GM19463 (cell line): ENCODE results near the gene KIAA1958.
"Not testable (repeated sequence)": the region's sequence is repeated elsewhere in the genome, so short reads cannot be mapped to it uniquely, and the experiment has no call there.

Experiments
- ATAC-seq: cut with Tn5 transposase; IDR thresholded peaks from one replicate; pipeline ENCODE4 v1.9.1; 2021; ENCODE audit warnings: mild to moderate bottlenecking, moderate library complexity; ENCODE audit not compliant: unreplicated experiment

The KIAA1958 gene

DNA sequence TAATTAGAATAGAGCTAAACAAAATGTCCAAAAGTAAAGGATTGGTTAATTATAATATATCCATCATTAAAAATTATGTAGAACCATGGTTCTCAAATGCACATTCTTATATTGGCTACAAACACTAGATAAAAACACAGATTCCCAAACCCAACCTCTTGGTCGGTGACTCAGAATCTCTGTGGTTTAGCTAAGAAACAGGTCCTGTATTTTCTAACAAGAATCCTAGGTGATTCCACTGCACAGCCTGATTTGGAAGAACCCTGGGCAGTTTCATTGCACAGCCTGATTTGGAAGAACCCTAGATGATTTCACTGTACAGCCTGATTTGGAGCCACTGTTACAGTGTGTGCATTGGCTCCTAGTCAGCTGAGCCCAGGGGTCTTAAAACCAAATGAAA lies 67.9 kb downstream of the KIAA1958 start:
- ATAC-seq: no peak

DNA sequence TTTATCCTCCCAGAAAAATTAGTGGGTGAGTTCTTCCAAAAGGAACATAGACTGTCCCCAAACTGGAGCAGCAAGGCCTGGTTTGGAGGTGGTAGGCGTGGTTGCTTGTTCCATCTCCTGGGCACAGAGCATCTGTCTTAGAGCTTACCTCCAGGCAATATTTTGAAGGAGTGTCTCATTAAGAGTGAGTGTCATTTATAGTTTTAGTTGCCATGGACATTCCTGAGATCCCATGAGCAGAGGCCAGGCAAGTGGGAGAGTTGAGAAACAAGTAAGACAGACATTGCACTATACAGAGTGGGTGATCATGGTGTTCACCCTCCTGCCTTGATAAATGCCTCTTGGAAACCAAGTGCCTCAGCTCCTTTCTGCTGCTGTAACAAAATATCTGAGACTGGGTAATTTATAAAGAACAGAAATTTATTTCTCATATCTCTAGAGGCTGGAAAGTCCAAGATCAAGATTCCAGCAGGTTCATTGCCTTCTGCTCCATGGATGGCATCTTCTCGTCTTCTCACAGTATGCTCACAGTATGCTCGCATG lies 68.5 kb downstream of the KIAA1958 start:
- no peak for ATAC-seq

DNA sequence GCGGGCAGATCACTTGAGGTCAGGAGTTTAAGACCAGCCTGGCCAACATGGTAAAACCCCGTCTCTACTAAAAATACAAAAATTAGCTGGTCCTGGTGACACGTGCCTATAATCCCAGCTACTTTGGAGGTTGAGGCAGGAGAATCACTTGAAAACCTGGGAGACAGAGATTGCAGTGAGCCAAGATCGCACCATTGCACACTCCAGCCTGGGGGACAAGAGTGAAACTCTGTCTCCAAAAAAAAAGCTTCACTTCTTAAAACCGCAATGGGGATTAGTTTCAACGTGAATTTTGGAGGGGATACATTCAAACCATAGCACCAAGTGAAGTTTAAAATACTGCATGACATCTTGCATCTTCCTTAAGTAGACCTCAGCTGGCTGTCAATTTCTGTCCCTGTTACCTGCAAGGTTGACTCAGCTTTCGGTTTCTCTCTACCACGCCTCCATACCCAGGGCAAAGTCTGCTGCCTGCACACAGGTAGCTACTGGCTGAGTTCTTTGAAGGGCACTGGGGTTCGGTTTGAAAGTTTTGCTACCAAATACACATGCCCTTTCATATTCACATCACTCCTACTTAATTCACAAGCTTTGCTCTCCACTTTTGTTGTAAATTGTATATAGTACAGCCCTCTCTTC lies 69.3 kb downstream of the KIAA1958 start:
- ATAC-seq: no peak

DNA sequence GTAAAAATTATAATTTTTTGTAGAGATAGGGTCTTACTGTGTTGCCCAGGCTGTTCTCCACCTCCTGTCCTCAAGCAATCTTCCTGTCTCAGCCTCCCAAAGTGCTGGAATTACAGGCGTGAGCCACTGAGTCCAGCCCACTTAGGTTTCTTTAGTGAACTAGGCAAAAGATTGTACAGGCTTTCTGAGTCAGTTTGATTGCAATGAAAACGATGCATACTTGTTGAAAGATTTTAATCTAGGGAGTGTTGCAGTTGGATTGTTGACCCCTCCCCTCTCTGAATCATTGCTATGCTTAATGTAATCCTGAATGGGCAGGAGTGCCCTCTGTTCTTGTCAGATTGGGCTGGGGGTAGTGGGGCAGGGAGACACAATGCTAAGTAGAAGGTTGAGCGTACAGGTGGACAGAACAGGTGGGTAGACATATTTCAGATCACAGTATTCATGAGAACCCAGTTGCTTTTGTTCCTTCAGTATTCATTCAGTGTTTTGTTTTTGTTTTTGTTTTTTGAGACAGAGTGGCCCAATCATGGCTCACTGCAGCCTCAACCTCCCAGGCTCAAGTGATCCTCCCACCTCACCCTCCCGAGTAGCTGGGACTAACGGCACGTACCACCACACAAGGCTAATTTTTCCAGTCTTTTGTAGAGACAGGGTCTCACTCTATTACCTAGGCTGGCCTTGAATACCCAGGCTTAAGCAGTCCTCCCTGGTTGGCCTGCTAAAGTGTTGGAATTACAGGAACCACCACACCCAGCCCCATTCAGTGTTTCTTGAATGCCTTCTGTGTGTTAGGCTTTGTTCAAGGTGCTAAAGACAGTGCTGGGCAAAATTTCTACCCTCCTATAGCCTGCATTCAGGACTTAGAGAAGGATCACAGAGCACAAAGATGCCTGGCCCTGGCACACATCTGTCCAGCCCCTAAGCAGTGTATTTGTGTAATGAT lies 70.1 kb downstream of the KIAA1958 start:
- no peak for ATAC-seq

DNA sequence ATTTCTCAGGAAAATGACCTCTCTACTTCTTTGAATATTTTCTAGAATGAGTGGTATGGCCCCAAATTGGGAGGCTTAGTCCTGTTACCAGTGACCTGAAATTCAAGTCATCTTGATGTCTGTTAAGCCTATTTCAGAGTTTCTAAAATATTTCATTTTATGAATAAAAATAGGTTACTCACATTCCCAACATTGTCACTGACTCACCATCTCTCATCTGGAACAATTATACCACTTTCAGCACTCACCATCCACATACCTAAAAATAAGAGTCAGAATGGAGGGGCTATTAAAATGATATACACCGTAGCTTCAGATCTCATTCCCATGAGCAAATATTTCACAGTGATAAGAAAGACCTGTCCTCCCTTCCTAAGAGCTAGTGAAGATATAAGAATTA lies 71.8 kb downstream of the KIAA1958 start:
- no peak for ATAC-seq

DNA sequence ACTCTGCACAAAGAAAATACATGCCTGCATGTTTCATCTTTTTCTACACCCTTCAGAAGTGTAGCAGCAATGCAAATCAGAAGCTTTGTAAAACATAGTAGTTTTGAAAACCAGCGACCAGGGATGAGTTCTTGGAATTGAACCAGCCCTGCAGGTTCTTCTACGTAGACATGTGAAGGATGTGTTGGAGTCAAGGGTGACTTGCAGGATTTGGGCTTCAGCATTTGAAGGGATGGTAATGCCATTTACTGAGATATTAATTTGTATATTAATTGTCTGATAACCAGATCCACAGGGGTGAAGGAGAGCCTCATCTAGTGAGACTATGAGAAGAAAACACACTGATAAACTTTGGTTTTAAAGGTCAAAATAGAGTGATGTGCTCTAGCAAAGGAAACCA lies 72.4 kb downstream of the KIAA1958 start:
- no peak for ATAC-seq

DNA sequence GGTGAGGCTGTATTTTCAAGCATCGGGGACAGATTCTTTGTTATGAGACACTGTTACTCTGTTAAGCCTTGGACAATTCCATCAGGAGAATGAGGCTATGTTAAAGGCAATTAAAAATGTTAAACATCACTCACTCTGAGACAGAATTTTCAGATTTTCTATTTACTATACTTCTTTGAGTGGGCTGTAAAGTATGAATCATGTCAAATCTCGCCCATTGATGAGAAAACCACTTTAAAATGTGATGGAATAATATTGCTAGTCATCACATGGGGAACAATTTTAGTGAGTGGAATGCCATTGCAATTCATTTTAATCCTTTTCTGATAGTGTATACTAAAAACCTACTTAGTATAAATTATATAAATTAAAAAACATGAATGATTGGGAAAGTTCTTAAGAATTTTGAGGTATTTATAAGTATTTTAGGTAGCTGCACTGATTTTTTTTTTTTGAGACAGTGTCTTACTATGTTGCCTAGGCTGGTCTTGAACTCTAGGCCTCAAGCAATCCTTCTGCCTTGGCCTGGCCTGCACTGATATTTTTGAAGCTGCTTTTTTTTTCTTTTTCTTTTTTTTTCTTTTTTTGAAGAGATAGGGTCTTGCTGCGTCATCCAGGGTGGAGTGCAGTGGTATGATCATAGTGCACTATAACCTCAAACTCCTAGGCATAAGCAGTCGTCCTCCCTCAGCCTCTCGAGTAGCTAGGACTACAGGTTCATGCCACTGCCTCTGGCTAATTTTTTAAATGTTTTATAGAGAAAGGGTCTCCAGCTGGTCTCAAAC lies 73.2 kb downstream of the KIAA1958 start:
- ATAC-seq: no peak

DNA sequence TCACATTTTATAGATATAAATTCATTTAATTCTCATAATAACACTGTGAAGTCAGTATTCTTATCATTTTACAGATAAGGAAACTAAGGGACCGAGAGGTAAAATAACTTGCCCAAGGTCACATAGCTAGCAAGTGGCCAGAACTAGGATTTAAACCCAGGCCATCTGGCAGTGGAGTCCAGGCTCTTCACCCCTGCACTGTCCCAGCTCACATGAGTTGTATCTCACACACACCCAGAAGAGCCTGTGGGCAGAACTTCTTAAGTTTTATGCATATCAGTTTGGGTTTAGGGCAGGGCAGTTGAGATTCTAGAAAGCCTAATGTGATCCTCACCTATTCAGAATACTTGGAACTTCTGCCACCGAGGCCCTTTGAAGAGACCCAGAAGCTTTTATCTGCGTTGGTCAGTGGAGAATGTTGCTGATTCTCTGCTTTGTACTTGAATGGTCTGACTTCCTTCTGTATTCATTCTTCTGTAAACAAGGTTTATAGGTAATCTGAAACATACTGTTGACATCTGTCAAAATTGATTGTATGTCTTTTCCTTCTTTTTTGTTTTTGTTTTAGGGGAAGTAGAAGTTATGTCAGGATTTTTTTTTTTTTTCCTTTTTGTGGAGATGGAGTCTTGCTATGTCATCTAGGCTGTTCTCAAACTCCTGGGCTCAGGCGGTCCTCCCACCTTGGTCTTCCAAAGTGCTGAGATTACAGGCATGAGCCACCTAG lies 75.8 kb downstream of the KIAA1958 start:
- ATAC-seq: no peak

DNA sequence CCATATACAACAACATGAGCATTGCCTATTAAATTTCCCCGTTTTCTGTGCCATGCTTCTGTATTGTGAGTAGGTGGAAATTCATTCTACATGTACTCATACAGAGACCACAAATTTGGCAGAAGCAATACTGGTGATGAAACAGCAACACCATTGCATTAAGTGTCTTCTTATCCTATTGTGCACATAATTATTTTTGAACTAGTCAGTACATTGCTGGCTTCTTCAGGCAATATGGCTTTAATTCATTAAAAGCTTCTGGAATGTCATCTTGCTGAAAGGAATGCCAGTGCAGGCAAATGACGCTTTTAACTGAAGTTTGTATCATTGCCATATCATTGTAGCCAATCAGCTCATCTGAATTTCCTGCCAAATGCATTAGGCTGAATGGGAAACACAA lies 82.6 kb downstream of the KIAA1958 start:
- ATAC-seq: no peak

DNA sequence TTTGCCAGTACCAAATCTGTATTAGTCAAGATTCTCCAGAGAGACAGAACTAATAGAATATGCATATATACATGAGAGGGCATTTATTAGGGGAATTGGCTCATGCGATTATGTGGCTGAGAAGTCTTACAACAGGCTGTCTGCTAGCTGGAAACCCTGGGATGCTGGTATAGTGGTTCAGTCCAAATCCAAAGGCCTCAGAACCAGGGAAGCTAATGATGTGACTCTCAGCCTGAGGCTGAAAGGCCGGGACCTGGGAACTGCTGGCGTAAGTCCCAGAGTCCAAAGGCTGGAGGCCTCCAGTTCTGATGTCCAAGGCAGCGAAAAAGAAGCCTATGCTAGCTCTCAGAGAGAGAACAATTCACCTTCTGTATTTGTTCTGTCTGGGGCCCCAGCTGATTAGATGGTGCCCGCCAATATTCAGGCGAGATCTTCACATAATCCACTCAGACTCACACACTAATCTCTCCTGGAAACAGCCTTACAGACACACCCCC lies 84.1 kb downstream of the KIAA1958 start:
- ATAC-seq: no peak

DNA sequence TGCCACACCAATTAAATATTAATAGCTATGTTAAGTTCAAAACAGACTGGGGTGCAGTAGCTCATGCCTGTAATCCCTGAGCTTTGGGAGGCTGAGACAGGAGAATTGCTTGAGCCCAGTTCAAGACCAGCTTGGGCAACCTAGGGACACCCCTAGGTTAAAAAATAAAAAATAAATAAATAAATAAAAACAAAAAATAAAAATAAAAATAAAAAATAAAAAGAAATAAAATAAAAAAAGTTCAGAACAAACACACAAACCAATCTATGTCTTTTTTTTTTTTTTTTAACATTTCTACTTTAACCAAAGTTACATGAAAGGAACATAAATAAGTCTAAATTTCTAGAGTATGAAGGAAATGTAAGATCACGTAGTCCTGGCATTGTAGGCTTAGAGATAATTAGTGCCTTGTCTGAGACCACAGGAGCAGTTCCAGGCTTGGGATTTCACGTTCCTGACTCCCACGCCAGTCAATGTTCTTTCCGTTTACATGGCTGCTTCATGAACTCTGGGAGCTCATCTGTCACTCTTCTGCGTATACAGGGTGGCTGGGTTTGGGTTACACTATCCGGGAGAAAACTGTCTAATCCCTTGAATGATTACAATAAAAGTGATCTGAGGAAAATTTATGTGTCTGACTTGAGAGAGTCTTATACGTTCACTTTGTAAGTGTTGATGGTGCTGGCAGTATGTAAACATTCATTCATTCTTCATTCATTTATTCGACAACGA lies 85.2 kb downstream of the KIAA1958 start:
- no peak for ATAC-seq

DNA sequence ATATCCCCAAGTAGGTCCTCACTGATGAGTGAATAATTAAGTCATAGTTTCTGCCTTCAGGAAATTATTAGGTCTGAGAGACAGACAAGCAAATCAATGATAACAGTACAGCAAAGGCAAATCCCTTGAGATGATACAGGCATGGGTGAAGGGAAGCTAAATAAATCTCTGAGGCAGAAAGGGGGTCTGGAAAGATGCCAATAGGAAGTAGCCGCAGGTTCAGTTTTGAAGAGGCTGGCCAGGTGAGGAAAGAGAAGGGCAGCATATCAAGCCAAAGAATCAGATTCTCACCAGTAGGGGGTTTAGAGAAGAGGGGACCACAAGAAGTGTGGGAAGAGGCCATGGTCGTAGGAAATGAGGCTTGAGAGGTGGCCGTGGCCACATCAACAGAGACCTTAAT lies 85.8 kb downstream of the KIAA1958 start:
- no peak for ATAC-seq

DNA sequence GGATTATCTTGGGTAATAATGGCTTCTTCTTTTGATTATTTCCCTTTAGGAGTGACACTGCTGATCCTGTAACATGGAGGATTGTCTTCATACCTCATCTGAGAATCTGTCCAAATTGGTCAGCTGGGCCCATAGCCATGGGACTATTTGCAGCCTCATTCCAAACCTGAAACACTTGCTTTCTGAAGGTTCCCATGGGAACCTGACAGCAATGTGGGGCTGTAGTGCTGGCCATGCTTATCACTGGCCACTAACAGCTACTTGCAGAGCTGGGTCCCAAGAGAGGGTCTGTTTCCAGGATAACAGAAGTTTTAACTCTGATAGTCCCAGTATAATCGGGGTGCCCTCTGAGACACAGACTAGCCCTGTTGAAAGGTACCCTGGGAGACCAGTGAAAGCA lies 87.4 kb downstream of the KIAA1958 start:
- no peak for ATAC-seq

DNA sequence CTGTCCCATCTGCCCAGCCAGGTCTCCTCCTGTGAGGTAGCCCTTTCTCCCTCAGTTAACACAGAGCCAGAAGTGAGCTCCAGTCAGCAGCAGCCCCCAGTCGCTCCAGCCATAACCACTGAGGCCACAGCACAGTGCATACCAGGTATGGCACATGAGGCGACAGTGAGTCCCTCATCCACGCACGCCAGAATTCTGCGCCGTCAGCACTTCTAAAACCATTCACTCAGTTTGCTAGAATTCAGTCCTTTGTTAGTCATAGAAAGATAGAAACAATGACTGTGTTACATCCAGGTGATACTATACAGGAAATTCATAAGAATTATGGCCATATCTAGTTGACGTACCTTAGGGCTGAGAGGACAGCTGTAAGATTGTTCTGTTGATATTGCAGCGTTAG lies 88.5 kb downstream of the KIAA1958 start:
- no peak for ATAC-seq

DNA sequence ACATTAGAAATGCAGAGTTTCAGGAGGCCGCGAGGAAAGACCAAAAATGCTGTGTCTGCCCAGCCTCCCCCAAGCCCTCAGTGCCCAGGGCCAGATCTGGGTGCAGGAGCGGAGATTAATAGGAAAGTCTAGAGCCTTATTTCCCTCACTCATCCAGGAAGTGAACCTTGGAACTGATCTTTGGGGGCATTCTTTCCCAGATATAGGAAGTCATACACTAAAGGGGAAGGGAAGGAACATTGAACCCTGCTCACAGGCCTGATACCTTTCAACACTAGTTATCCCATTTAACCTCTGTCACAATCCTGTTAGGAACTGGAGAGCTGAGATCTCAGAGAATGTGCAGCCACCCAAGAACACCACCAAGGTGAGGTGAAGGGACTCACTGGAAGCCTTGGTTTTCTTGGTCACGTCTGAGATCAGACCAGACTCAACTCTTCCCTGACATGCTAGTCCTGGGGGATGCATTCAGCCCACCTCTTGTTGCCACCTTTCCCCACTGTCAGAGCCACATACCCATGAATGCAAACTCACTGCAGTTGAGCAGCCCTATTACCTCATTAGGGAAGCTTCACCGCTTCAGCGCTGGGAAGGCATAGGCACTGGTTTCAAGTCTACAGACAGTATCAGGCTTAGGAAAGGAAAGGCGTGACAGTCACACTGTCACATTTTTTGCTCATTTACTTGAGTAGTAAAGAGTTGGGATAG lies 95.0 kb downstream of the KIAA1958 start:
- no peak for ATAC-seq

DNA sequence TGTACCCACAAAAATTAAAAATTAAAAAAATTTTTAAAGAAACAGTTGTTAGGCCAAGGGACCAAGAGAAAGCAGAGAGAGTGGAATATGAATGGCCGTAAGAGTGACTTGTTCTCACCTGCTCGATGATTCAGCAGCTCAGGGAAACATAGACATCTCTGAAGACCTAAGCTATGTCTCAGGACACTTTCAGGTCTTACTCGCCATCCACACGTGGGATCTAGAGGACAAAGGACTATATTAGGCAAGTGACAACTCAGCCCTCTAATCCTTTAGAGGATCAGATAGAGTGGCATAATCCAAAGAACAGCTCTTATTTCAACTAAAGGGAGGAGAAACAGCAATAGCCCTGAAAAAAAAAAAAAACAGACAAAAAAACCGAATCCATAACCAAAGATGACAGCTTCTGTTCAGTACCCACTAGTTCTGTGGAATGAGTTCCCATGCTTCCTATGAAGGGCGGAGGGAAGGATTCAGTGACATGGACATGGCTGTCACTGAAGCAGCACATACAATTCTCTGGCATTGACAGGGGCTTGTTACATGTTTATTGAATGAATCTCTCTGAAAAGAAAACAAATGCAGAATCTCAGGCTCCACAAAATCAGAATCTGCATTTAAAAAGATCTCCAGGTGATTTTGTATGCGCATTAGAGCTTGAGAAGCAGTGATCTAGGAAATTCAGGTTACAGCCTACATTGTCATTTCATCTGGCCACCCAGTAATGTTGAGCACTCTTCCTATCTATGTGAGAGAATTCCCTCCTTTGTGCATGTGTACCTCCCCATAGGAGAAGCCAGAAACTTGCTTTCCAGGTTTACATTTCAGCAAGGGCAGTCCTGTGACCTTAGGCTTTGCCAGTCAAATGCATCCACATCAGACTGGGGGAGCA lies 96.0 kb downstream of the KIAA1958 start:
- ATAC-seq: no peak

DNA sequence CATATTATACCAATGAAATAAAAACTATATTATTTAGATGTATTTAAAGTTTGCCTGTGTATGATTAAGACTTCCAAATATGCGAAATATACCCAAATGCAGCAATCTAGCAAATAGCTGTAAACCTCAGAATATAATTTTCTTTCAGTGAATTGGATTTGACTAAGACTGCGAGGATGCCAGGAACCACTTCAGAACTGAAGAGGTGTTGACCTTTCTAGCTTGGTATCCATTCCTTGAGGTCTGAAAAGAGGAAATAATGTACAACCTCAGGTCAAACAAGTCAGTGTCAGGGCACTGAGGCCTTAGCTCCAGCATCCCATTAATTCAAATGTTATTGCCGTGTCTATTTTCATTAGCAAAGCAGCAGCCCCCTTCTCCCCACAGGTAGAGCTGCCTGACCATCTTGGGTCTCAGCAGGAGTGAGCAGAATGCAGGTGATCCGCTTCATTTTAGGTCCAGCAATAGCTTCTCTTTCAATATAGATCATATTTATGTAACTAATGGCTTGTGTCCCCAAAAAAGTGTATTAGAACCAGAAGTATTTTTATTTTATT lies 100.0 kb downstream of the KIAA1958 start:
- no peak for ATAC-seq

DNA sequence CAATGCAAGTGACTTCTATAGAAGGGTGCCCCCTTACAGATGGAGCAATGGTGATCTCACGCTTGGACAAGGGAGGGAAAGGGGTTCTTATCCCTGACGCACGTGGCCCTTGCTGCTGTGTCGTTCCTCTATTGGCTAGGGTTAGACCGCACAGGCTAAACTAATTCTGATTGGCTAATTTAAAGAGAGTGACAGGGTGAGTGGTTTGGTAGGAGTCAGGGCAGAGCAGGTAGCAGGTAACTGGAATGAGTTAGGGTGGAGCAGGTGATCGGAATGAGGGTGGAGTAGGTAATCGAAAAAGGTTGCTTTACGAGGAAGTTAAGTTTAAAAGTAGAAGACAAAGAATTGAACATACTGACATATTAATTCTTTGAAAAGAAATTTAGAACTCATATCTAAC lies 105.2 kb downstream of the KIAA1958 start:
- not testable (repeated sequence) for ATAC-seq
